ENCODE data around the gene PDCD2. TPM values are rescaled to one million over a fixed set of nuclear protein-coding genes. Genes with fewer than 3 reads are reported as not detected.

PDCD2 gene
- total RNA-seq, 4 donors from 2014 or later = 53.5 to 82.2 (median 70.3) TPM

GRCh38 chr6:170537329-170537728, 47.1 kb downstream of the PDCD2 start:
- WGBS, 2 donors = 90 to 93% methylated on average over 4 of the region's 4 CpGs
- peaks cover 0 to 93% (median 9%) of the 10 kb centered on the region in 3 donors for H3K36me3 ChIP-seq
- TF ChIP-seq POLR2A (IDR thresholded peaks at IDR 0.05) (no peak), CTCF (IDR thresholded peaks at IDR 0.05) (no peak), EP300 (IDR thresholded peaks at IDR 0.05) (no peak)
- DNase-seq (ENCODE audit: low spot score in 2 of 2) = no peak
- H3K9me3 ChIP-seq = no peaks in the 10 kb centered on the region
- H3K27ac ChIP-seq = no peak overlapping the region
- H3K27me3 ChIP-seq = no peaks in the 10 kb centered on the region
- H3K4me3 ChIP-seq = no peak overlapping the region
- peaks cover 0 to 5% (median 0%) of the 10 kb centered on the region in 4 donors for H3K4me1 ChIP-seq

- Histone ChIP-seq H3K27ac (no peak overlapping the region), H3K4me3 (no peak overlapping the region), H3K36me3 (peaks cover 0 to 91% (median 9%) of the 10 kb centered on the region in 3 donors), H3K27me3 (no peaks in the 10 kb centered on the region), H3K4me1 (peaks cover 0 to 4% (median 0%) of the 10 kb centered on the region in 4 donors), H3K9me3 (no peaks in the 10 kb centered on the region)
- no peak for TF ChIP-seq EP300 (IDR thresholded peaks at IDR 0.05)
- TF ChIP-seq CTCF (IDR thresholded peaks at IDR 0.05) = no peak
- no peak for TF ChIP-seq POLR2A (IDR thresholded peaks at IDR 0.05)
- 88 to 89% methylated on average over 5 of the region's 5 CpGs for WGBS, 2 donors
- DNase-seq (ENCODE audit: low spot score in 2 of 2) = no peak
These were observed 47.8 kb downstream of the PDCD2 start for GRCh38 chr6:170536671-170537070.

- Histone ChIP-seq H3K9me3 (no peaks in the 10 kb centered on the region), H3K27ac (no peak overlapping the region), H3K36me3 (peaks cover 0 to 82% (median 6%) of the 10 kb centered on the region in 3 donors), H3K27me3 (no peaks in the 10 kb centered on the region), H3K4me3 (no peak overlapping the region), H3K4me1 (no peaks in the 10 kb centered on the region)
- TF ChIP-seq POLR2A (IDR thresholded peaks at IDR 0.05) = no peak
- TF ChIP-seq CTCF (IDR thresholded peaks at IDR 0.05) = no peak
- no peak for TF ChIP-seq EP300 (IDR thresholded peaks at IDR 0.05)
- DNase-seq (ENCODE audit: low spot score in 2 of 2) = no peak
- WGBS, 2 donors = 90 to 91% methylated on average over 5 of the region's 5 CpGs
These were observed 49.4 kb downstream of the PDCD2 start for GRCh38 chr6:170535004-170535403.

- no peak for DNase-seq (ENCODE audit: low spot score in 2 of 2)
- peaks cover 0 to 72% (median 3%) of the 10 kb centered on the region in 3 donors for H3K36me3 ChIP-seq
- TF ChIP-seq CTCF (IDR thresholded peaks at IDR 0.05) = no peak
- TF ChIP-seq EP300 (IDR thresholded peaks at IDR 0.05) = no peak
- TF ChIP-seq POLR2A (IDR thresholded peaks at IDR 0.05) = no peak
These were observed 50.6 kb downstream of the PDCD2 start for GRCh38 chr6:170533792-170534191.

GRCh38 chr6:170532867-170533488, 51.5 kb downstream of the PDCD2 start:
- no peak for DNase-seq (ENCODE audit: low spot score in 2 of 2)
- Histone ChIP-seq H3K27me3 (no peaks in the 10 kb centered on the region), H3K9me3 (no peaks in the 10 kb centered on the region), H3K4me1 (no peaks in the 10 kb centered on the region), H3K4me3 (no peak overlapping the region), H3K27ac (no peak overlapping the region), H3K36me3 (peaks cover 0 to 64% (median 3%) of the 10 kb centered on the region in 3 donors)
- TF ChIP-seq CTCF (IDR thresholded peaks at IDR 0.05) = no peak
- no peak for TF ChIP-seq EP300 (IDR thresholded peaks at IDR 0.05)
- no peak for TF ChIP-seq POLR2A (IDR thresholded peaks at IDR 0.05)
- WGBS, 2 donors = 84 to 90% methylated on average over 7 of the region's 7 CpGs

More at GRCh38 chr6:170533792-170534191, 50.6 kb downstream of the PDCD2 start:
- H3K9me3 ChIP-seq = no peaks in the 10 kb centered on the region
- no peaks in the 10 kb centered on the region for H3K27me3 ChIP-seq
- no peaks in the 10 kb centered on the region for H3K4me1 ChIP-seq
- H3K4me3 ChIP-seq = no peak overlapping the region
- WGBS, 2 donors = 74 to 77% methylated on average over 2 of the region's 2 CpGs
- no peak overlapping the region for H3K27ac ChIP-seq

Measured in tibial nerve (tissue), 4 donors.